IPS-11a (cell line): ENCODE measurements around the gene GSTM3.
"Not testable (repeated sequence)": the region's sequence is repeated elsewhere in the genome, so short reads cannot be mapped to it uniquely, and the experiment has no call there.

Experiments used
- H3K4me3 ChIP-seq: one replicate; pipeline ENCODE4 v1.5.1; 2013; ENCODE audit warnings: low read depth, low read length, control low read depth

Gene GSTM3

GRCh38 chr1:109762821-109763645, 22.2 kb upstream of the GSTM3 start:
- H3K4me3 ChIP-seq = no peak overlapping the region

- no peak overlapping the region for H3K4me3 ChIP-seq
Observed at GRCh38 chr1:109762039-109762585, 21.3 kb upstream of the GSTM3 start.

GRCh38 chr1:109761227-109762038, 20.6 kb upstream of the GSTM3 start:
- H3K4me3 ChIP-seq = no peak overlapping the region

- H3K4me3 ChIP-seq = no peak overlapping the region
Observed at GRCh38 chr1:109760581-109761226, 19.9 kb upstream of the GSTM3 start.

- no peak overlapping the region for H3K4me3 ChIP-seq
Observed at GRCh38 chr1:109759513-109760334, 18.9 kb upstream of the GSTM3 start.

GRCh38 chr1:109757936-109758786, 17.3 kb upstream of the GSTM3 start:
- no peak overlapping the region for H3K4me3 ChIP-seq

- no peak overlapping the region for H3K4me3 ChIP-seq
Observed at GRCh38 chr1:109756848-109757521, 16.1 kb upstream of the GSTM3 start.

- H3K4me3 ChIP-seq = not testable (repeated sequence)
Observed at GRCh38 chr1:109756325-109756724, 15.5 kb upstream of the GSTM3 start.

- no peak overlapping the region for H3K4me3 ChIP-seq
Observed at GRCh38 chr1:109754738-109755137, 13.9 kb upstream of the GSTM3 start.

GRCh38 chr1:109751531-109752260, 10.9 kb upstream of the GSTM3 start:
- H3K4me3 ChIP-seq = no peak overlapping the region

- no peak overlapping the region for H3K4me3 ChIP-seq
Observed at GRCh38 chr1:109750920-109751319, 10.1 kb upstream of the GSTM3 start.

- H3K4me3 ChIP-seq = no peak overlapping the region
Observed at GRCh38 chr1:109750241-109750882, 9.5 kb upstream of the GSTM3 start.

GRCh38 chr1:109749221-109749620, 8.4 kb upstream of the GSTM3 start:
- no peak overlapping the region for H3K4me3 ChIP-seq

- not testable (repeated sequence) for H3K4me3 ChIP-seq
Observed at GRCh38 chr1:109748311-109748710, 7.5 kb upstream of the GSTM3 start.

GRCh38 chr1:109739738-109740614, 862 bp downstream of the GSTM3 start:
- peak overlapping the region; percentile 44 for H3K4me3 ChIP-seq

- H3K4me3 ChIP-seq = no peak overlapping the region
Observed at GRCh38 chr1:109733236-109733870, 7.5 kb downstream of the GSTM3 start.
